ENCODE data around the gene KIAA1958.
"Not testable (repeated sequence)": the region's sequence is repeated elsewhere in the genome, so short reads cannot be mapped to it uniquely, and the experiment has no call there.

KIAA1958 gene

GRCh38 chr9:112489039-112489546, 2.5 kb downstream of the KIAA1958 start:
- peak; percentile 65 for DNase-seq (ENCODE audit: low spot score)

GRCh38 chr9:112489876-112490666, 3.4 kb downstream of the KIAA1958 start:
- DNase-seq (ENCODE audit: low spot score) = peak; percentile 31

- DNase-seq (ENCODE audit: low spot score) = no peak
Measured at GRCh38 chr9:112493393-112494137, 6.9 kb downstream of the KIAA1958 start.

GRCh38 chr9:112494153-112494552, 7.5 kb downstream of the KIAA1958 start:
- DNase-seq (ENCODE audit: low spot score) = no peak

- DNase-seq (ENCODE audit: low spot score) = no peak
Measured at GRCh38 chr9:112495614-112496013, 9.0 kb downstream of the KIAA1958 start.

DNA sequence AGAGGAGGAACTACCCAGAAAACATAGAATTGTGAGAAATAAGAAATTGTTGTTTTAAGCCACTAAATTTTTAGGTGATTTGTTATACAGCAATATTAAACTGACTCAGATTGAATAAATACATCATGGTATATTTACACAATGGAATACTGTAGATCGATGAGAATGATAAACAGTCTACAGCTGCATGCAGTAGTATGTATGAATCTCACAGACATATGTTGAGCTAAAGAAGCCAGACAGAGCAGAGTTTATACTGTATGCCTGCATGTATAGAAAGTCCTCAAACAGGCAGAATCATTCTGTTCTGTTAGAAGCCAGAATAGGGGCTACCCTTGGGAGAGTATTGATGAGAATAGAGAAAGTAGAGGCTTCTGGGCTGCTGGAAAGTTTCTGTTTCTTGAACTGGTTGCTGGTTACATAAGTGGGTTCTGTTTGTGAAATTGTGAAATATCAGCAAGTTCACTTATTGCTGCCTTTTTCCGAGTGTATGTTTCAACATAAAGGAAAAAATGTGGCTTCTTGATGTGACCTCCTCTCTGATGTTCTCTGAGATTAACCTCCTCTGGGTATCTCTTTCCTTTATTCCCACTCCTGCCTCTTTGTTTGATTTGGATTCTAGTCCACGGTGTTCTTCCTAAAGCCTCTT, 9.6 kb downstream of the KIAA1958 start:
- DNase-seq (ENCODE audit: low spot score) = no peak

DNA sequence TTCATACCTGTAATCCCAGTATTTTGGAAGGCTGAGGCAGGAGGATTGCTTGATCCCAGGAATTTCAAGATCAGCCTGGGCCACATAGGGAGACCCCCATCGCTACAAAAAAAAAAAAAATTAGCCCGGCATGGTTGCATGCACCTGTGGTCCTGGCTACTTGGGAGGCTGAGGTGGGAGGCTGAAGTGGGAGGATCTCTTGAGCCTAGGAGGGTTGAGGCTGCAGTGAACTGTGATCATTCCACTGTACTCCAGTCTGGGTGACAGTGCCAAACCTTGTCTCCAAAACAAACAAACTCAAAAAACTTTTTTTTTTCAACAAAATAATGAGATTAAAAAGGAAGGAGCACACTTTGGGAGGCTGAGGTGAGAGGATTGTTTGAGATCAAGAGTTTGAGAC, 14.2 kb downstream of the KIAA1958 start:
- no peak for DNase-seq (ENCODE audit: low spot score)

DNA sequence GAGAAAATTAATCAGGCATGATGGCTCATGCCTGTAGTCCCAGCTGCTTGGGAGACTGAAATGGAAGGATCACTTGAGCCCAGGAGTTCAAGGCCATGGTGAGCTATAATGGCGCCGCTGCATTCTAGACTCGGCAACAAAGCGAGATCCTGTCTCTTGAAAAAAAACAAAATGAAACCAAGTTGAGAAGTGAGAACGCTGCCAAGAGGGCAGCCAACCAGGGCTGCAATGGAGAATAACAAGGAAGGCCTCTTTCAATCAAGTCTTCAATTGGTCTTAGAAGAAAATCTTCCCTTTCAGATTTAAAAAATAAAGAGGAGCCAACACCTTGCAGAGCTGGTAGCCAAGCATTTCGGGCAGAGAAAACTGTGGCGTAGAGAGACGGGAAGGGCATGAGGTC, 14.7 kb downstream of the KIAA1958 start:
- no peak for DNase-seq (ENCODE audit: low spot score)

DNA sequence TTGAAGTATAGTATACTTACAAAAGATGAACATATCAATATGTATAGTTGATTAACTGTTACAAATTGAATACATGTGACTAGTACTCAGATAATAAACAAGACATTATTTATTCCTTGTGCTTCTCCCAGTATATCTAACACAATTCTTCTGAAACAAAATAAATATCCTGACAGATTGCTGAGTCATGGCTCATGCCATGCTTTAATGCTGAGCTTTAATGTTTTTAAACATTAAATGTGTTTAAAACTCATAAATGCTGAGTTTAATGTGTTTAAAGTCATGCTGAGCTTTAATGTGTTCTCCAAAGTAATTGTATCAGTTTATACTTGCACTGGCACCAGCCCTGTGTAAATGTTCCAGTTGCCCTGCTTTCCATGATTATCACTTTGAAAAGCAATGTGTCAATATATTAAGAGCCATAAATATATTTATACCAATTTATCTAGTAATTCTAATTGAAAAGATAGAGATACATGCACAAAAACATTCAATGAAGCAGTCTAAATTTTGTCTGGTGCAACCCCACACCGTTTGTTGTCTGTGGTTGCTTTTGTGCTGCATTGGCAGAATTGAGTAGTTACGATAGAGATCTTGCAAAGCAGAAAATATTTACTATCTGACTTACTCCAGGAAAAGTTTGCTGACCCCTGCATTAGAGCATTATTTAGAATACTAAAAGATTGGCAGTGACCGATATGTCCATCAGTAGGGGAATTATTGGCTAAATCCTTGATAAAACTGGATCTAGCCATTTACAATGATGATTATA, 15.7 kb downstream of the KIAA1958 start:
- DNase-seq (ENCODE audit: low spot score) = no peak

GRCh38 chr9:112503170-112503569, 16.5 kb downstream of the KIAA1958 start:
- DNase-seq (ENCODE audit: low spot score) = no peak

GRCh38 chr9:112505086-112505485, 18.5 kb downstream of the KIAA1958 start:
- no peak for DNase-seq (ENCODE audit: low spot score)

DNA sequence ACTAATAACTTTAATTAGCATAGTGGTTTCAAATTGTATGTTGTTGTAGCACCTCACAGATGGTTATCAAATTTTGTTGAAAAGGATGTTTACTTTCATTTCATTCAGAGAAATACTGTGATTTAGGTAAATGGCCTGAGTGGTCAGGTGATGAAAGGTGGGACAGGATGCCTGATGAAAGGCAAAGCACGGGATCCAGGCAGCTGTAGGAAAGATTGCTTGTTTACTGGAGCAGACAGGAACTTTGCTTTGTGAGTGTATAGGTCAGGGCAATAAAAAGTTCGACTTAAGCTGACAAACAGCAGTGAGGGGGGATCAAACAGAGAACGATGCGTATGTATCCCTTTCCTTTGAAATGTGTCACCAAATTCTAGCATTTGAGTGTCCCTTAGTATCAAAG, 19.0 kb downstream of the KIAA1958 start:
- DNase-seq (ENCODE audit: low spot score) = no peak

DNA sequence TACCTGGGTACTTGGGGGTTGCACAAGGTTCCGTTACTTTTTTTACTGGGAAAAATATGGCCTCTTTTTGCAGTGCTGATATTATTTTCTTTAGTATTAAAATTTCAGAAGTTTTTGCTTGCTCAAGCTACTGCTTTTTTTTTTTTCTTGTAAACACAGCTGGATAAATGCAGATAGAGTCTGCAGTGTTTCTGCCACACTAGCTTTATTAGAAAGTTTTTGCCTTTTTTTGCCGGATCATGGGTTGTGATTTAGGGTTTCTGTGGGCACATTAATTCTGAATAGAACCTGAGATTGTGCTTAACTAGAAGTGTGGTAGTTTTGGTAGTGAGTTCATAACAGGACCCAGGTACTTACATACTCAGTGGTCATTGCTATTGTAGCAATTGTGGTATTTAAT, 19.9 kb downstream of the KIAA1958 start:
- DNase-seq (ENCODE audit: low spot score) = no peak

- no peak for DNase-seq (ENCODE audit: low spot score)
Measured at GRCh38 chr9:112507001-112507680, 20.5 kb downstream of the KIAA1958 start.

- no peak for DNase-seq (ENCODE audit: low spot score)
Measured at GRCh38 chr9:112508377-112508776, 21.8 kb downstream of the KIAA1958 start.

DNA sequence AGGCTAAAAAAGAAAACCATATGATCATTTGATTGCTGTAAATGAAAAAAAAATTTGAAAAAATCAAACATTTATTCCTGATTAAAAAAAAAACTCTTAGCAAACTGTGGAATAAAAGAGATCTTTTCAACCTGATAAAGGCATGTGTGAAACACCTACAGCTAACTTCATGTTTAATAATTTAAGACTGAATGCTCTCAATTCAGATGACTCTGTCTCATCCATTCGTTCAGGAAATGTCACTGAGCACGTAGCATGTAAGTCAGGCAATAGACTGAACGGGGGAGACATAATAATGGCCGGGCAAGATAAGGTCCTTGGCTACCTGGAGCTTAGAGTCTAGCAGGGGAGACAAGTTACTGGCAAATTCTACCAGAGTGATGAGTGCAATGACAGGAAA, 25.8 kb downstream of the KIAA1958 start:
- DNase-seq (ENCODE audit: low spot score) = not testable (repeated sequence)

- DNase-seq (ENCODE audit: low spot score) = no peak
Measured at GRCh38 chr9:112516769-112517168, 30.1 kb downstream of the KIAA1958 start.

- no peak for DNase-seq (ENCODE audit: low spot score)
Measured at GRCh38 chr9:112520069-112520468, 33.4 kb downstream of the KIAA1958 start.

DNA sequence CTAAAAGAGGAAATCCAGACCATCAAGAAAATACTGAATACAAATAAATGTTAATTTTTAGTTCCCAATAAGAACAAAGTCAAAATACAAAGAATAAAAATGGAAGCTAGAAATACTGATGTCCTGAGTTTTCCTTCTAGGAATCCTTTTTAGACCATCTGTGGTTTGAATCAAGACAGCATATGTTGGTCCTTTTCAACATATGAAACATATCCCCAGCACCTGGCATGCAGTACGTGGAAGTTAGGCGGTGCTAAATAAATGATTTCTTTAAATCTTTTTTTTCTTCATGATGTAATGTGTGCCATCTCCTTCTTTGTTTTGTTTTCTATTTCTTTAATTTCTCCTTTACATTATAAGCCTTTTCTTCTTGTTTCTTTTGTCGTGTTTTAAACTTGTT, 34.0 kb downstream of the KIAA1958 start:
- peak; percentile 46 for DNase-seq (ENCODE audit: low spot score)

DNA sequence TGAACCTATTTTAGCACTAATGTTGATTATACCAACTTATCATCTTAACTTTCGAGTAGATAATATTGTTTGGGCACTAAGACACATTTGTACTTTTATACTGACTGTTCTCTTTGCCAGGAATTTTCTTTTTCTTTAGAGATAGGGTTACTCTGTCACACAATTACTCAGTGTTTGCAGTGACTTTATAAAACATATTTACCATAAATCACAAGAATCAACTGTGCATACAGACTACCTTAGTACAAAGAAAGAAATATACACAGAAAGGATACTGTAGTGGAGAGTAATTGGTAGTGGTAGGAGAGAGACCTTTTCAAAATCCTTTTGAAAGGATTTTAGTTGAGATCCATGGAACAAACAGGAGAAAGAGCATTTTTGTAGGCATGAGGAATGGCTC, 40.3 kb downstream of the KIAA1958 start:
- DNase-seq (ENCODE audit: low spot score) = no peak

DNA sequence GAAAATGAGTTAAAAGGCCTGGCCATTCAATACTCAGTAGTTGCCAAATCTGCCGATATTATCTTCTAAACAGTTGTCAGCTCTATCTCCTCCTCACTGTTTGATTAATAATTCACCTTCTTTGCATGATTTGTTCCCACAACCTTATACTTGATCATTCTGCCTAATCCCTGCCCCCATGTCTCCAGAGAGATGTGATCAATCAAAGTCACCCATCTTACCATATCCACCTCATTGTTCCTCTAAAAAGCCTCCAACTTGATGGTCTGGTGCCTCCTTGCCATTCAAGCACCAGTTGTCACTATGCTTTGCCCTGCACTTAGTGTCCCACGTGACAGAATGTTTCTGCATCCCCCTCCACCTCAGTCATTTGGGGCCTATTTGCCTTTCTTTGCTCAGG, 41.3 kb downstream of the KIAA1958 start:
- no peak for DNase-seq (ENCODE audit: low spot score)
